Type B pancreatic cell (in vitro differentiated cells): ENCODE data around the gene NATD1. TPM values are rescaled to one million over a fixed set of nuclear protein-coding genes. Genes with fewer than 3 reads are reported as not detected.

ENCODE experiments used
- DNase-seq: peaks from one replicate; pipeline ENCODE4 v3.0.0; 2021; ENCODE audit warnings: mixed read lengths; ENCODE audit not compliant: unreplicated experiment; ENCODE audit errors: extremely low spot score
- H3K27ac Mint-ChIP-seq: 2 replicates; pipeline ENCODE4 v1.8.0; 2021; ENCODE audit warnings: mild to moderate bottlenecking, mixed read lengths
- H3K27me3 Mint-ChIP-seq: 2 replicates; pipeline ENCODE4 v1.8.0; 2021; ENCODE audit warnings: mixed read lengths
- H3K36me3 Mint-ChIP-seq: 2 replicates; pipeline ENCODE4 v1.8.0; 2021; ENCODE audit warnings: mixed read lengths
- H3K4me1 Mint-ChIP-seq: one replicate; pipeline ENCODE4 v1.8.0; 2021; ENCODE audit warnings: mixed read lengths; ENCODE audit not compliant: unreplicated experiment
- H3K4me3 Mint-ChIP-seq: 2 replicates; pipeline ENCODE4 v1.8.0; 2021; ENCODE audit warnings: mild to moderate bottlenecking, mixed read lengths
- H3K9me3 Mint-ChIP-seq: 2 replicates; pipeline ENCODE4 v1.8.0; 2021; ENCODE audit warnings: mixed read lengths
- CTCF ChIP-seq: fragments of 200-600 bp; sonication (generic); conservative IDR thresholded peaks from 2 replicates; pipeline ENCODE4 v1.5.0; 2021; ENCODE audit warnings: antibody characterized with exemption, mild to moderate bottlenecking
- total RNA-seq: library from RNA; stranded (reverse); gene quantifications from 2 replicates; pipeline ENCODE4 v1.2.1, GENCODE V29; 2021; ENCODE audit warnings: low replicate concordance

NATD1 gene
- total RNA-seq, 1 donor from 2014 or later: 10.7 TPM

DNA sequence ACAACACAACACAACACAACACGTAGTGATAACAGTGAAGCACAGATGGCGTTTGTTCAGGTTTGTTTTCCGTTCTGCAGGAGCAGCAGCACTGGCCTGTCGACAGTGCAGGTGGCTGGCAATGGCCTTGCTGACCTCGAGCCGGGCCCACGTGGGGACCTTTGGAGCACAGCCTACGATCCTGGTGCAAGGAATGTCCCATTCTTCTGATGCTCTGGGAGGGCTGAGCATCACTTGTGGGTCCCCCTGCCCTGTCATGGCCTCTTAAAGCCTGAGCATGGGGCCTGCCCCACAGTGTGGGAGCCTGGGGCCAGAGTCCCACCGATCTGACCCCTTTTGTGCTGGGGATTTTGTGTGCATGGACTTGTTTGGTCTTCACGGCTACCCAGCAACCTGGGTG, 38.1 kb upstream of the NATD1 start:
- H3K4me3 Mint-ChIP-seq: no peak overlapping the region
- no peaks in the 10 kb centered on the region for H3K9me3 Mint-ChIP-seq
- H3K27ac Mint-ChIP-seq: no peak overlapping the region
- no peaks in the 10 kb centered on the region for H3K36me3 Mint-ChIP-seq
- H3K27me3 Mint-ChIP-seq: no peaks in the 10 kb centered on the region
- DNase-seq: no peak
- H3K4me1 Mint-ChIP-seq: peaks cover 4% of the 10 kb centered on the region
- no peak for TF ChIP-seq CTCF

DNA sequence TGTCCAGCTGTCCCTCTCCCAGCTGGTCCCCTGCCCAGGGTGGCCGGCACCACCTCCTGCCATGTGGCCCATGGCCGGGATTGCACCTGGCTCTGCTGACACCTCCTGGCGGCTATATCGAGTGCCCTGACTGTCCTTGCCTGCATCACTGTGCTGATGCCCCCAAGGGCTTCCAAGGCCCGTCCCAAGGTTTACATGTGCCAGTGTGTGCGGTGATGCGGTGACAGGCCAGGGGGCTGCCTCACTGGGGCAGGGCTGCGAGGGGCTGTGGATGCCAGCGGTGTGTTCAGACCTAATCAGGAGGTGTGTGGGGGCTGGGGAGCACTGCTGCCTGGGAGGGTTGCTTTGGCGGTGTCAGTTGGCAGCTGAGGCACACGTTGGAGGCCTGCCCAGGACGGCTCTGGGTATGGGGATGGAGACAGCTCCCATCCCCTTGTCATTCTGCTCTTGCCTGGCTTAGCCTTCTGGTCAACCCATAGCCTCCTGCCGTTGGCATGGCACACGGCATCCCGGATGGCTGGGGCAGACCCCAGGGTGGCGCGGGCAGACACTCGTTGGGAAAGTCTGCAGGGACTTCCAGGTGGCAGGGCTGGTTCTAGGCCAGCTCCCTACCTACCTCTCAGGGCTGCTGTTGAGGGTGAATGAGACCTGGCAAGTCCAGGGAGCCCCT, 36.8 kb upstream of the NATD1 start:
- peaks cover 13% of the 10 kb centered on the region for H3K4me1 Mint-ChIP-seq
- no peak overlapping the region for H3K4me3 Mint-ChIP-seq

DNA sequence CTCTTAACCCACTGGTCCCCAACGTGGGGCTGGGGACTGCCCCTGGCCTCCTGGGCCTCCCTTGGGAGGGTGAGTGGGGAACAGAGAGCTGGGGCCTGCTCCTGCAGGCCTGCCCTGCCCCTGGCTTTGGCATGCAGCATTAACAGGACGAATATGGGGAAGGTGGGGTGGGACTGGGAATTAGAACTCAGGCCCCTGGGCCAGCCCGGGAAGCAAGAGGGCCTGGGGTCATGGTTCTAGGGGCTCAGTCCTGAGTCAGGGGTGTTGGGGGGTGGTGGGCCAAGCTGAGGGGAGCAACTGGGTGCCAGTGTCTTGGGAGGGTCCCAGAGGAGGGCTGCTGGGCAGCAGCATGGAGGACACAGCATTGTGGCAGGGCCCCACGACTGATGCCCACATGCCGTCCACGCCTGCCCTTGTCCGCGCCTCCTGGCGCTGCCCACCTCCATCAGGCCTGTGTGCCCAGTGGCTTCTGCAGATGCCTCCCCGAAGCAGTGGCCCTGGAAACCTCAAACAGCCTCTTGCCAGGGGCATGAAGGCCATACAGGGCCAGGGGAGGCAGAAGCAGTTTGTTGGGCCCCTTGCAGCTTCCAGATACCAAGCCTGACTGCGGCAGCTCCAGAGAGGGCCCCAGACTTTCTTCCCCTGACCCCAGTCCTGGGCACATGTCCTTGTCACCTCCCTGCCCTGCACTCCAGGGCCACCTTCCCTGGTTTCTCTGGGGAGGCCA, 36.1 kb upstream of the NATD1 start:
- Mint-ChIP-seq H3K27ac (no peak overlapping the region), H3K4me1 (peaks cover 13% of the 10 kb centered on the region), H3K27me3 (no peaks in the 10 kb centered on the region), H3K9me3 (no peaks in the 10 kb centered on the region), H3K36me3 (no peaks in the 10 kb centered on the region), H3K4me3 (no peak overlapping the region)
- no peak for DNase-seq
- no peak for TF ChIP-seq CTCF

More for the DNA sequence above, 36.8 kb upstream of the NATD1 start:
- Mint-ChIP-seq H3K27me3 (no peaks in the 10 kb centered on the region), H3K9me3 (no peaks in the 10 kb centered on the region), H3K36me3 (no peaks in the 10 kb centered on the region), H3K27ac (no peak overlapping the region)
- TF ChIP-seq CTCF: no peak
- no peak for DNase-seq

- H3K4me1 Mint-ChIP-seq: peaks cover 13% of the 10 kb centered on the region
- no peak for DNase-seq
- H3K27me3 Mint-ChIP-seq: no peaks in the 10 kb centered on the region
- no peaks in the 10 kb centered on the region for H3K9me3 Mint-ChIP-seq
- H3K36me3 Mint-ChIP-seq: no peaks in the 10 kb centered on the region
- peak overlapping the region; percentile 6 for H3K27ac Mint-ChIP-seq
- no peak for TF ChIP-seq CTCF
- no peak overlapping the region for H3K4me3 Mint-ChIP-seq
Measured at GRCh38 chr17:21288571-21289017, 35.4 kb upstream of the NATD1 start.

GRCh38 chr17:21287703-21288449, 34.7 kb upstream of the NATD1 start:
- DNase-seq: no peak
- Mint-ChIP-seq H3K27ac (no peak overlapping the region), H3K4me1 (peaks cover 13% of the 10 kb centered on the region), H3K9me3 (no peaks in the 10 kb centered on the region), H3K36me3 (no peaks in the 10 kb centered on the region), H3K4me3 (no peak overlapping the region), H3K27me3 (peaks cover under 1% of the 10 kb centered on the region)
- no peak for TF ChIP-seq CTCF
